Urinary bladder (tissue), 4 donors: Measurements from ENCODE around the gene CCM2. TPM values are rescaled to one million over a fixed set of nuclear protein-coding genes. Genes with fewer than 3 reads are reported as not detected.
"Not testable (repeated sequence)": the region's sequence is repeated elsewhere in the genome, so short reads cannot be mapped to it uniquely, and the experiment has no call there.

Experiments used
- DNase-seq: peaks from one replicate; pipeline ENCODE4 v3.0.0-alpha.2; 2015; ENCODE audit errors: extremely low spot score
- H3K27ac ChIP-seq: one replicate; pipeline ENCODE4 v1.5.1; 2013; ENCODE audit warnings: low read depth, mild to moderate bottlenecking, moderate library complexity
- H3K36me3 ChIP-seq: one replicate; pipeline ENCODE4 v1.6.1; 2013; ENCODE audit warnings: mild to moderate bottlenecking, moderate library complexity; ENCODE audit not compliant: insufficient read depth
- H3K4me1 ChIP-seq: one replicate; pipeline ENCODE4 v1.6.1; 2013; ENCODE audit warnings: mild to moderate bottlenecking, moderate library complexity; ENCODE audit not compliant: insufficient read depth
- H3K4me3 ChIP-seq: one replicate; pipeline ENCODE4 v1.5.1; 2013; ENCODE audit warnings: low read depth, low read length
- WGBS: extraction: QIAGEN DNeasy Blood & Tissue Kit; methylation state at CpG from one replicate; pipeline ENCODE4 v1.1.7; 2013; 5-methylcytosine and 5-hydroxymethylcytosine counted together
- polyA plus RNA-seq: library from polyadenylated mRNA; stranded (reverse); fragments of 200-250 nt; gene quantifications from one replicate; pipeline ENCODE4 v1.2.3, GENCODE V29; 2013
- total RNA-seq: library from RNA; depleted of rRNA; stranded (reverse); fragments of >200 nt; gene quantifications from one replicate; pipeline ENCODE4 v1.2.3, GENCODE V29; 2014
- donor health status: healthy with polysubstance abuse.
- donor health status: healthy.

Gene CCM2
- total and polyA plus RNA-seq, 2 donors = 19.5 to 42.0 TPM

GRCh38 chr7:45033261-45033930, 33.4 kb downstream of the CCM2 start:
- WGBS = 86% methylated on average over 1 of the region's 1 CpG
- Histone ChIP-seq H3K4me1 (no peaks in the 10 kb centered on the region), H3K4me3 (no peak overlapping the region), H3K27ac (no peak overlapping the region), H3K36me3 (no peaks in the 10 kb centered on the region)
- DNase-seq = no peak

- H3K4me3 ChIP-seq = no peak overlapping the region
- no peak overlapping the region for H3K27ac ChIP-seq
- no peaks in the 10 kb centered on the region for H3K4me1 ChIP-seq
- no peaks in the 10 kb centered on the region for H3K36me3 ChIP-seq
- DNase-seq = no peak
- WGBS = 82% methylated on average over 4 of the region's 4 CpGs
These were observed 33.9 kb downstream of the CCM2 start for GRCh38 chr7:45033931-45034290.

- H3K27ac ChIP-seq, DNase-seq, H3K4me3 ChIP-seq, H3K4me1 ChIP-seq, H3K36me3 ChIP-seq: not testable (repeated sequence)
- WGBS = 99% methylated on average over 5 of the region's 5 CpGs
These were observed 34.7 kb downstream of the CCM2 start for GRCh38 chr7:45034710-45035109.

- WGBS = 93% methylated on average over 5 of the region's 5 CpGs
These were observed 35.4 kb downstream of the CCM2 start for GRCh38 chr7:45035371-45035770.

GRCh38 chr7:45035893-45036292, 35.9 kb downstream of the CCM2 start:
- no peaks in the 10 kb centered on the region for H3K36me3 ChIP-seq
- 78% methylated on average over 6 of the region's 6 CpGs for WGBS
- no peaks in the 10 kb centered on the region for H3K4me1 ChIP-seq
- H3K4me3 ChIP-seq = no peak overlapping the region
- H3K27ac ChIP-seq = no peak overlapping the region
- no peak for DNase-seq

More at GRCh38 chr7:45035371-45035770, 35.4 kb downstream of the CCM2 start:
- DNase-seq = no peak
- Histone ChIP-seq H3K36me3 (no peaks in the 10 kb centered on the region), H3K4me1 (no peaks in the 10 kb centered on the region), H3K27ac (no peak overlapping the region), H3K4me3 (no peak overlapping the region)

- DNase-seq = no peak
- WGBS = 73% methylated on average over 3 of the region's 3 CpGs
These were observed 36.3 kb downstream of the CCM2 start for GRCh38 chr7:45036317-45036716.

GRCh38 chr7:45036796-45037195, 36.8 kb downstream of the CCM2 start:
- no peak for DNase-seq
- Histone ChIP-seq H3K36me3 (no peaks in the 10 kb centered on the region), H3K27ac (no peak overlapping the region), H3K4me3 (no peak overlapping the region), H3K4me1 (no peaks in the 10 kb centered on the region)
- 80% methylated on average over 8 of the region's 8 CpGs for WGBS

More at GRCh38 chr7:45036317-45036716, 36.3 kb downstream of the CCM2 start:
- H3K36me3 ChIP-seq = no peaks in the 10 kb centered on the region
- no peaks in the 10 kb centered on the region for H3K4me1 ChIP-seq
- H3K4me3 ChIP-seq = no peak overlapping the region
- no peak overlapping the region for H3K27ac ChIP-seq

- Histone ChIP-seq H3K36me3 (no peaks in the 10 kb centered on the region), H3K4me3 (no peak overlapping the region), H3K4me1 (no peaks in the 10 kb centered on the region), H3K27ac (no peak overlapping the region)
- 93% methylated on average over 5 of the region's 5 CpGs for WGBS
- DNase-seq = no peak
These were observed 37.9 kb downstream of the CCM2 start for GRCh38 chr7:45037876-45038275.

GRCh38 chr7:45039106-45039505, 39.1 kb downstream of the CCM2 start:
- no peak for DNase-seq
- Histone ChIP-seq H3K27ac (no peak overlapping the region), H3K4me1 (no peaks in the 10 kb centered on the region), H3K36me3 (peaks cover 2% of the 10 kb centered on the region), H3K4me3 (no peak overlapping the region)
- 88% methylated on average over 5 of the region's 5 CpGs for WGBS

GRCh38 chr7:45044338-45044737, 44.3 kb downstream of the CCM2 start:
- peaks cover 2% of the 10 kb centered on the region for H3K36me3 ChIP-seq
- no peak for DNase-seq
- H3K4me1 ChIP-seq = no peaks in the 10 kb centered on the region
- no peak overlapping the region for H3K4me3 ChIP-seq
- H3K27ac ChIP-seq = no peak overlapping the region
- 78% methylated on average over 5 of the region's 5 CpGs for WGBS

- Histone ChIP-seq H3K36me3 (peaks cover 2% of the 10 kb centered on the region), H3K27ac (no peak overlapping the region), H3K4me3 (no peak overlapping the region), H3K4me1 (no peaks in the 10 kb centered on the region)
- WGBS = 90% methylated on average over 1 of the region's 1 CpG
- DNase-seq = no peak
These were observed 48.7 kb downstream of the CCM2 start for GRCh38 chr7:45048748-45049147.

- Histone ChIP-seq H3K27ac (no peak overlapping the region), H3K4me1 (no peaks in the 10 kb centered on the region), H3K4me3 (no peak overlapping the region), H3K36me3 (no peaks in the 10 kb centered on the region)
- 99% methylated on average over 2 of the region's 2 CpGs for WGBS
- no peak for DNase-seq
These were observed 50.2 kb downstream of the CCM2 start for GRCh38 chr7:45050198-45050597.

- Histone ChIP-seq H3K36me3 (no peaks in the 10 kb centered on the region), H3K4me3 (no peak overlapping the region), H3K4me1 (no peaks in the 10 kb centered on the region), H3K27ac (no peak overlapping the region)
- 86% methylated on average over 3 of the region's 3 CpGs for WGBS
- no peak for DNase-seq
These were observed 52.0 kb downstream of the CCM2 start for GRCh38 chr7:45052011-45052410.

- H3K27ac ChIP-seq = no peak overlapping the region
- no peak overlapping the region for H3K4me3 ChIP-seq
- WGBS = 64% methylated on average over 6 of the region's 6 CpGs
- no peaks in the 10 kb centered on the region for H3K4me1 ChIP-seq
- no peak for DNase-seq
- H3K36me3 ChIP-seq = no peaks in the 10 kb centered on the region
These were observed 53.4 kb downstream of the CCM2 start for GRCh38 chr7:45053401-45053800.

GRCh38 chr7:45053941-45054340, 53.9 kb downstream of the CCM2 start:
- Histone ChIP-seq H3K36me3 (no peaks in the 10 kb centered on the region), H3K4me3 (no peak overlapping the region), H3K4me1 (no peaks in the 10 kb centered on the region), H3K27ac (no peak overlapping the region)
- whole genome bisulfite sequencing = 97% methylated on average over 5 of the region's 5 CpGs
- DNase-seq = no peak
